Fibroblast of mammary gland (primary cell): Measurements from ENCODE around the gene SKAP2.

ENCODE experiments used
- DNase-seq: peaks from one replicate; pipeline ENCODE4 v3.0.0-alpha.2; 2010; ENCODE audit warnings: low read depth
- H3K4me3 ChIP-seq: 2 replicates; pipeline ENCODE4 v1.5.1; 2011; ENCODE audit warnings: low read depth, mild to moderate bottlenecking, low read length, moderate library complexity; ENCODE audit not compliant: control insufficient read depth
- TF ChIP-seq, protein P1 (sequence below): conservative IDR thresholded peaks from 2 replicates; pipeline ENCODE4 v1.5.1; 2011; ENCODE audit warnings: low read depth, low read length, inconsistent platforms; ENCODE audit not compliant: control insufficient read depth, insufficient read depth

SKAP2 gene

GRCh38 chr7:26637610-26638009 lies 226.8 kb downstream of the SKAP2 start:
- no peak overlapping the region for H3K4me3 ChIP-seq
- DNase-seq, result no peak
- TF ChIP-seq, protein P1, sequence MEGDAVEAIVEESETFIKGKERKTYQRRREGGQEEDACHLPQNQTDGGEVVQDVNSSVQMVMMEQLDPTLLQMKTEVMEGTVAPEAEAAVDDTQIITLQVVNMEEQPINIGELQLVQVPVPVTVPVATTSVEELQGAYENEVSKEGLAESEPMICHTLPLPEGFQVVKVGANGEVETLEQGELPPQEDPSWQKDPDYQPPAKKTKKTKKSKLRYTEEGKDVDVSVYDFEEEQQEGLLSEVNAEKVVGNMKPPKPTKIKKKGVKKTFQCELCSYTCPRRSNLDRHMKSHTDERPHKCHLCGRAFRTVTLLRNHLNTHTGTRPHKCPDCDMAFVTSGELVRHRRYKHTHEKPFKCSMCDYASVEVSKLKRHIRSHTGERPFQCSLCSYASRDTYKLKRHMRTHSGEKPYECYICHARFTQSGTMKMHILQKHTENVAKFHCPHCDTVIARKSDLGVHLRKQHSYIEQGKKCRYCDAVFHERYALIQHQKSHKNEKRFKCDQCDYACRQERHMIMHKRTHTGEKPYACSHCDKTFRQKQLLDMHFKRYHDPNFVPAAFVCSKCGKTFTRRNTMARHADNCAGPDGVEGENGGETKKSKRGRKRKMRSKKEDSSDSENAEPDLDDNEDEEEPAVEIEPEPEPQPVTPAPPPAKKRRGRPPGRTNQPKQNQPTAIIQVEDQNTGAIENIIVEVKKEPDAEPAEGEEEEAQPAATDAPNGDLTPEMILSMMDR, result no peak

- DNase-seq, result no peak
- no peak overlapping the region for H3K4me3 ChIP-seq
- TF ChIP-seq, protein P1, result no peak
Observed at GRCh38 chr7:26636808-26637207, 227.6 kb downstream of the SKAP2 start.

GRCh38 chr7:26633557-26633956 lies 230.8 kb downstream of the SKAP2 start:
- no peak overlapping the region for H3K4me3 ChIP-seq
- no peak for DNase-seq
- TF ChIP-seq, protein P1, result no peak

- TF ChIP-seq, protein P1, result no peak
- H3K4me3 ChIP-seq, result no peak overlapping the region
- no peak for DNase-seq
Observed at GRCh38 chr7:26631601-26632000, 232.8 kb downstream of the SKAP2 start.

DNA sequence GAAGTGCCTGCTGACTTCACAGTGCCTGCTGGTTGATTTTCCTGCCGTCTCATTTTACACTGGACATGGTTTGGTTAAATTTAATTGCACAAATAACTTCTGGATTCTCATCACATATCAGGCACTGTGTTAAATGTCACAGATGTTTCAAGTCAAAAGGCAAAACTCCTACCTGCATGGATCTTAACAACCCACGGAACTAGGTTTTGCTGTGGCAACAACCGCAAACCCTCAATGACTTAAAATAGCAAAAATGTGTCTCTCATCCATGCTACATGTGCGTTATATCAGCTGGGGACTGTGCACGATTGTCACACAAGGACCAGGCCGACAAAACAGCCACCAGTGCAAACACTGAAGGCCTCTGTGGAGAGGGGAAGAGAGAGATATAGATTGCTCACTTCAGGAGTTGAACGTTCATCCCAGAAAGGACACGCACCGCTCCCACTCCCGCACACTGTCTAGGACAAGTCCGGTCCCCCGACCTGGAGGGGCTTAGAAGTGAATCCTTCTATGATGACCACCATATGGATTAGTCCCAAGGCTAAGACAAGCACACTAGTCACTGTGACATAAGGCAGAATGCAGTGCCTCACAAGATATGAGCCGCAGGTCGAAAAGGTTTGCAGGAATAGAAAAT lies 233.3 kb downstream of the SKAP2 start:
- DNase-seq, result no peak
- H3K4me3 ChIP-seq, result no peak overlapping the region
- TF ChIP-seq, protein P1, result no peak

DNA sequence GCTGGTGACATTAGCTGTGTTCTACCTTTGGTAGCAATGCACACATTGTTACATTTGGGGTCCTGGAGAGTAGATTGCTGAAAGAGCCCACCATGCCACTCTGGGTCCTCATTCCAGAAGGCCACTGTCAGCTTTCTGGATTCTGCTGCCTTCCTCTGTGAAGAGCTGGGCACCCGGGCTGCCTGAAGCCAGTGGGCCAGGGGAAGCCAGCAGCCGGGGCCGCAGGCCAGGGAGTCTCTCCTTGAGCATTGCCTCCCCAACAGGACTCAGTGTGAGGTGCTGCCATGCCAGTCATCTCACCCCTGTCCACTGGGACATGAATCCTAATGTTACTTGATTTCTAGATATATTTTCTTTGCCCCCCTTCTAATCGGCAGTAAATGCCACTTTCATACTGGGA lies 234.0 kb downstream of the SKAP2 start:
- TF ChIP-seq, protein P1, result no peak
- no peak overlapping the region for H3K4me3 ChIP-seq
- DNase-seq, result no peak

- no peak for DNase-seq
- TF ChIP-seq, protein P1, result no peak
- H3K4me3 ChIP-seq, result no peak overlapping the region
Observed at GRCh38 chr7:26629696-26630095, 234.7 kb downstream of the SKAP2 start.
